Islet precursor cell (in vitro differentiated cells): ENCODE measurements around the gene ATAT1.
A peak's percentile ranks its signal among the peaks of the same experiment; 100 is the strongest.
"Not testable (repeated sequence)": the region's sequence is repeated elsewhere in the genome, so short reads cannot be mapped to it uniquely, and the experiment has no call there.

Experiments used
- DNase-seq: peaks from one replicate; pipeline ENCODE4 v3.0.0-alpha.2; 2018

Gene ATAT1

DNA sequence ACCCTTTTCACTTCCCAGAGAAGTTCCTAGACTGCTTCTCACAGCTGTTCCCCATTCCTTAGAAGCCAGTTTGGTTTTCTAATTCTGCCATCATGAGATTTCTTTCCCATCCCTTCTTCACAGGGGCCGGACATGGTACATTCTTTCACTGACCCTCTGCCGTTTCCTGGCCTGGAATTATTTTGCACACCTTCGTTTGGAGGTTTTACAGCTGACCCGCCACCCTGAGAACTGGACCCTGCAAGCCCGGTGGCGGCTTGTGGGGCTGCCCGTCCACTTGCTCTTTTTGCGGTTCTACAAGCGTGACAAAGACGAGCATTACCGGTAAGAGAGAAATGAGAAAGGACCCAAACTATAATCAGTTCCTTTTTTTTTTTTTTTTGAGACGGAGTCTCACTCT is 24.5 kb downstream of the ATAT1 start:
- DNase-seq = no peak

- no peak for DNase-seq
Measured at GRCh38 chr6:30654798-30655742, 28.4 kb downstream of the ATAT1 start.

DNA sequence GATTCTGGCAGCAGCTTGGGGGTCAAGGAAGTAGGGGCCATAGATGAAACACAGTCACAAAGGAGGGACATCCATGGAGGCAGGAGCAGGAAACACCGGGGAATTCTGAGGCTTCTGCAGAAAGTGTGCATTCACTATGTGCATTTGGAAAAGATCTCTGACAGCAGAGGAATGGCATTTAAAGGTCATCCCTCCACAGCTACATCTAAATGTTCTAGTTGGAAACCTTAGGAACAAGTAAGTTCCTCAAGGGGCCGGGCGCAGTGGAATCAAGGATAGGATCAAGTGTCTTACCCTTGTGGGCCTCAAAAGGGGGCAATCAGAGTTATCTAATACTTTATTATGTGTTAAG is 29.0 kb downstream of the ATAT1 start:
- DNase-seq = no peak

- DNase-seq = no peak
Measured at GRCh38 chr6:30656513-30656912, 29.8 kb downstream of the ATAT1 start.

- no peak for DNase-seq
Measured at GRCh38 chr6:30657454-30657853, 30.8 kb downstream of the ATAT1 start.

DNA sequence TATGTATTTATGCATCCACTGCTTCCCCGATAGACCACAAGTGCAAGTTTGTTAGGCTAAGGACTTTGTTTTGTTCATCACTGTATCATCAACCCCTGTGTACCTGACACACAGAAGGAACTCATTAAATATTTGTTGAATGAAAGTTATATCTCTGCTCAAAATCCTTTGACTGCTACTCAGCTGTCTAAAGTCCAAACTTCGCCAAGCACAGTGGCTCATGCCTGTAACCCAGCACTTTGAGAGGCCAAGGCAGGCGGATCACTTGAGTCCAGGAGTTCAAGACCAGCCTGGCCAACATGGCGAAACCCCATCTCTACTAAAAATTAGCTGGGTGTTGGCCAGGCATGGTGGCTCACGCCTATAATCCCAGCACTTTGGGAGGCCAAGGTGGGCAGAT is 31.2 kb downstream of the ATAT1 start:
- DNase-seq = not testable (repeated sequence)

GRCh38 chr6:30664994-30665767 is 38.5 kb downstream of the ATAT1 start:
- DNase-seq = no peak

DNA sequence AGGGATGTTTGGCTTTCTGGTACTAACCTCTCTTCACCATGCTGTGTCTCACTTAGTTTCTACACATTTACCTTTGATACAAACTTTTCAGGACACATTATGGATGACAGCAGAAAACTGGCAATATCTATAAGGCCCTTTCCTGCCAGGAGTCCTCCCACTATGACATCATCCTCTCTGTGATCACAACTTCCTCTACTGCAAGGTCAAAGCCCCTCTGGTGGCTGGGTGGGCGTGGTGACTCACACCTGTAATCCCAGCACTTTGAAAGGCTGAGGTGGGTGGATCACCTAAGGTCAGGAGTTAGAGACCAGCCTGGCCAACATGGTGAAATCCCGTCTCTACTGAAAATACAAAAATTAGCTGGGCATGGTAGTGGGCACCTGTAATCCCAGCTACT is 39.6 kb downstream of the ATAT1 start:
- not testable (repeated sequence) for DNase-seq

DNA sequence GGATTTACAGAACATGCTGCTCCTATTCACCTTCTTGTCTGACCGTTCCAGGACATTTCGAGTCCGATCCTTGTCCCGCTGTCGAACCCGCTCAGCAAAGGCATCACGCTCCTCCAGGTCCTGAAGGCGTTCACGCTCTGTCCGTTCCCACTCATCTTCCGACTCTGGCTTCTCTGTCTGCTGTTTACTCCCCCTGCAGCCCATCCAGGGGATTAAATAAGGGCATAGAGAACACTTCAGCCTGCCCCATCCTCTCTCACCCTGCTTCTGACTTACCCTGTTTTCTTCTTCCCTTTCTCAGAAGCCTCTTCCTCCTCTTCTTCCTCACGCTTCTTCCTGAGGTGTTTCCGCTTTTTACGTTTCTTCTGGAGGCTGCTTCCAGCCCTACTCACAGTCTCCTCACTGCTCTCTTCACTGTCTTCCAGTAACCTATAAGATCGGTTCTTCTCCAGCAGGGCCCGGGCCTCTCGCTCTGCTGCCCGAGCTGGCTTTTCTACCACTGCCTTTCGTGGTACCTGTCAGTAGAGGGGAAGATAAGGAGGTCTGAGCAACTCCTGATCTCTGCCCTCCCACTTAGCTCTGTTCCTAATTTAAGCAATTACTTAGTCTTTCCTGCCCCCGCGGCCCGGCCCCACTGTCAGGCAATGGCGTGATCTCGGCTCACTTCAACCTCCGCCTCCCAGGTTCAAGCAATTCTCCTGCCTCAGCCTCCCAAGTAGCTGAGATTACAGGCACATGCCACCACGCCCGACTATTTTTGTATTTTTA is 44.3 kb downstream of the ATAT1 start:
- DNase-seq = no peak

- DNase-seq = peak; percentile 97
Measured at GRCh38 chr6:30672445-30673253, 46.0 kb downstream of the ATAT1 start, which contains the start of gene DHX16. Gene DHX16, minus strand, starts transcription at chr6:30673006. Its CDS starts 165 bp downstream, at chr6:30672841.

- no peak for DNase-seq
Measured at GRCh38 chr6:30676660-30677285, 50.1 kb downstream of the ATAT1 start.

DNA sequence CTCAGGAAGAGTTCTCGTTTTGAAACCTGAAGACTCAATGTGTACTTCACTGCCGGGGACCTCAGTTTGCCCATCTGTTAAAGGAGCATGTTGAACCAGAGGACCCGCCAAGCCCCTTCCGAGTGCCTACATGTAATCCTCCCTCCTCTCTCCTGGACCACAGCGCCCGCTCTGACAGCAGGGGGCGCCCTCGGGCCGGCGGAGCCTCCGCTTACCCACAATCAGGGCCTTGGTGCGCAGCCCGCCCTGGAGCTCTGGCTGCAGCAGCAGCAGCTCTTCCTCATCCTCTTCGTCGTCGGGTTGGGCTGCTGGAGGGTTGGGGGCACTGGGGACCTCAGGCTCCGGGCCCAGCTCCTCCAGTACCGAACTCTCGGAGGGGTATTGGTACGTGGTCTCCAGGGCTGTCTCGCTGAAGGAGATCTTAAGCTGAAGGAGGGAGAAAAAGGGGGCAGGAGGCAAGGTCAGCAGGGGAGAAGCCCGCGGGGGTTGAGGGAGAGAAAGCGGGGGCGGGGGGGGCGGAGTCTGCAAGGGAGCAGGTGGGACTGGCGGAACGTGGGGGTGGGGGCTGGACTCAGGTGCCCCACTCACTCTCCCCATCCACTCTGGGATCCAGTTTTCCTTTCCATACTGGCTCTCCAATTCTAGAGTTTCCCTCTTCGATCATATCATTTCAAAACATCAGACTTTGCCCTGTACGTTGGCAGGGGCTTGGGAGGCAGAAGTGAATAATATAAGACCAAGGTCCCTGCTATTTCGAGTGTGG is 52.5 kb downstream of the ATAT1 start:
- peak; percentile 94 for DNase-seq

DNA sequence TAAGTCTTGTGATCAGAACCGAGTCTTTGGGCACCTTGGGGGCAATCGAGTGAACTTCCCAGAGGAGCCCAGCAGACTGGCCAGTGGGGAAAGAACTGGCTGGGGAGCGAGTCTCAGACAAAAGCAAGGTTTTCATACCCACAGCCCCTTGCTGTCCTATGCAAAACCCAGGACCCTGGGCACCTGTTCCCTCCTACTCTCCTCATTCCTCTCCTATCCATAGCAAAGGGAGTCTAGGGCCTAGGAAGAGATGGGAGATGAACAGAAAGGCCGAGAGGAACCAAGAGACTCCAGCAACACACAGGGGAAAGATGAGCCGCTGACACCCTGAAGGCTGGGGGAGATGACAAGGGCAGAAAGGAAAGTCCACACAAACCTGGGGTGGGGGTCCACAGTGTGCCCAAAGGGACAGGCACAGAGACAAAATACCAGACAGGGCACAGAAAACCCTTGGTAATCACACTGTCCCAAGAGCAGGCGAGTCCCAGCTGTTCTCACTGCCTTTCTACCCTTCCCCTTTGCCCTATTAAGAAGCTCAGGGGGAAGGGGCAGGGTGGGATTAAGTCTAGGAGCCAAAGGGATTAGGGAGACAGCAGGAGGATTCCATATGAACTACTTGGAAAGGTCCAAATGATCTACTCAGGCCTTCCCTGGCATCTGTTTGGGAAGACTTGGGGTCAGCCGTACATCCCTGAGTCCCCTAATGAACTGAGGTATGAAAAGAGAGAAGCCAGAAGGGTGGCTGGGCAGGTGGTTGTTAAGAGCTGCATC is 53.3 kb downstream of the ATAT1 start:
- DNase-seq = no peak

GRCh38 chr6:30681766-30682142 is 55.1 kb downstream of the ATAT1 start:
- DNase-seq = no peak

- DNase-seq = peak; percentile 92
Measured at GRCh38 chr6:30682143-30683117, 55.8 kb downstream of the ATAT1 start.

DNA sequence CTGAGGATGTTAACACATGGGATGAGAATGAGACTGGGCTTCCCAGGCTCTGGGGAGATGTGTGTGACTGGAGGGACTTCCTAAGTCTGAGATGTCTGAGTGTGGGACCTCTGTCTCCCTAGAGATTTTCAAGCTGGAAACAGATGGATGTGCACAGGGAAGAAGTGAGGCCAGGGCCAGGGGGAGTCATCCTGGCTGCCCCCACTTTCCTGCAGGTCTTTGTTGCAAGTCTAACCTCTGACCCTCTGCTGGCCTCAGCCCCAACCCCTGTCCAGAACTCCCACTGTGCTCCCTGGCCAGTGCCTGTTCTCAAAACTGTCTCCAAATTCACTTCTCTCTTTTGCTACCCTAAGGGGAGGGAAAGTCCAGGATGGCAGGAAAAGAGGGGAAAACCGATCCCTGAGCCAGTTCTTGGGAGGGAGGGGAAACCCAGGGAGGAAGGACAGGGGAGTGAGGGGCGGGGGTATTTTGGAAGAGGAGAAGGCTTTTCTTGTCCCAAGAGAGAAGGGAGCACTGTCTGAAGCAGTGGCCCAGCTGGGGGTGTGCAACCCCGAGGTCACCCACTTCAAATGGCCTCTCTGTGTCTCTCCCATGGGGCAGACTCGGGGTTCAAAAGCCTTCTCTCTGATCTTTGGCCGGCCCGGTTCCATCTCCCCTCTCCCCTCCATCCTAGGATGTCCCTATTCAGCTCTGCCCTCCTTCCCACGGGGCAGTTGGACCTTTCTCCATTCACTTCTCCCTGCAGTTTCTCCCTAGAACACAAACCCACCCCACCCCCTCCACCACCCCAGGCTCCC is 56.7 kb downstream of the ATAT1 start:
- no peak for DNase-seq

DNA sequence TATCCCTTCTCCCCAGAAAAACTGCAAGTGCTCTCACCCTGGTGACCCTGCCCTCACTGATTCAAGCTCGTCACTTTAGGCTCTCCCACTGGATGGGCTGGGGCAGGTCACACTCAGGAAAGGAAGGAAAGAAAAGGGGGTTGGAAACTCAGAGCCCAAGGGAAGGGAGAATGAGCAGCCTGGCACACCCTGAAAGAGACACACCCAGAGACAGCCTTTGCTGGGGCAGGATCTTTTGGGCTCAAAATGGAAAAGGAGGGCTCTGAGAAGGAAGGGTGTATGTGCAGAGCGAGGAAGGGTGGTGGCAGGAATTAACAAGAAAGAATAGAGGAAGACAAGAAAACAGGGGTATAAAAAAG is 57.3 kb downstream of the ATAT1 start:
- DNase-seq = no peak
